Colonic mucosa (tissue), 4 donors: ENCODE results near the gene PRKCE. TPM values are rescaled to one million over a fixed set of nuclear protein-coding genes. Genes with fewer than 3 reads are reported as not detected.
A peak's percentile ranks its signal among the peaks of the same experiment; 100 is the strongest.

ENCODE experiments used
- DNase-seq: peaks from one replicate; pipeline ENCODE4 v3.0.0-alpha.2; 2020
- H3K27ac ChIP-seq: fragments of 200-600 bp; one replicate; pipeline ENCODE4 v1.8.0; 2021
- H3K27me3 ChIP-seq: fragments of 200-600 bp; one replicate; pipeline ENCODE4 v1.8.0; 2021
- H3K36me3 ChIP-seq: fragments of 200-600 bp; one replicate; pipeline ENCODE4 v1.8.0; 2021
- H3K4me1 ChIP-seq: fragments of 200-600 bp; one replicate; pipeline ENCODE4 v1.8.0; 2021; ENCODE audit warnings: mild to moderate bottlenecking
- H3K4me3 ChIP-seq: fragments of 200-600 bp; one replicate; pipeline ENCODE4 v1.8.0; 2021
- H3K9ac ChIP-seq, 2 donors: one replicate each; pipeline ENCODE4 v1.7.0; 2013; ENCODE audit warnings: control low read depth in 2 of 2, low read depth in 2 of 2, low read length in 2 of 2
- H3K9me3 ChIP-seq: fragments of 200-600 bp; one replicate; pipeline ENCODE4 v1.8.0; 2021
- intact Hi-C: fragments of 100-400 bp; cut with DNase I; formaldehyde crosslinking; loops from one replicate; pipeline ENCODE4 v1.14.1; 2022
- total RNA-seq, 2 donors: library from RNA; stranded (reverse); fragmentation: NEBNext Ultra II Directional in 1 of 2; extraction: Animal tissue kit (Norgen Biotek cat#: 25700) in 1 of 2; gene quantifications; one replicate each; pipeline ENCODE4 v1.2.1, GENCODE V29; 2021
- TF ChIP-seq, protein P1 (sequence below): fragments of 200-600 bp; IDR thresholded peaks from one replicate; pipeline ENCODE4 v1.8.0; 2022; ENCODE audit warnings: antibody characterized with exemption, mild to moderate bottlenecking
- donor health status: healthy.
- donor health status: DM: no; HTN: no; CAD: no.
- donor health status: DM: no; HTN: no; CAD: no.

PRKCE gene
- total RNA-seq, 2 donors from 2014 or later, result 17.5 to 25.8 TPM

DNA sequence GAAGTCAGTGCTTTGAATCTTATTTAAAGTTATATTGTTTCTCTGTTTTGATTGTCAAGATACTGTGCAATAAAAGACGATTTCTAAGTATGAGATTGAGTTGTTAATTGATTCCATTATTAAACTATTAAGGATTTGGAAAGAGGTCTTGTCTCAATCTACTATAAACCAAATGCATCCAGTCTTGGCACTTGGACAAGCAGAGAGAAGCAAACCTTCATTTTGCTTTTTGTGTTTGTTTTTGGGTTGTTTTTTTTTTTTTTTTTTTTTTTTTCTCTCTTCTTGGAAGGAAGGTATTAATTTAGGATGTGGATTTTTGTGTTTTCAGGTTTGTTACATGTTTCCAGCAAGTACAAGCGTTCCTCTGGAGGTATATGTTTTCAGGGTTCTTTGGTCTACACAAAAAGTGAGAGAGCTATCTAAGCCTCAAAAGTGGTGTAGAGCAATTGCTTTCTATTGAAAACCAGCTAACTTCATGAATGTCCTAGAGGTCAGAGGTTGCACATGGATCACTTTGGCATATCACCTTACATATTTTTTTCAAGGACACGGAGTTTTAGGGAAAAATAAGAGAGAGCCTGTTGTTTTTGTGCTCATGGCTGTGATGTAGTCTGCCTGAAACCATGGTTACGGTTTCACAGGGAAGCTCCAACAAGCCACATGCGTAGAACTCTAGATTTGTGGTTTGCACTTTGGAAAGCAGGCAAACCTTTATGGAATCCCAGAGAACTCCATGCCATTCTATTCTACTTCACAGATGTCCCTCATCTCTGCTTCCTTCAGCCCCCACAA lies 1.8 kb downstream of the PRKCE start:
- peaks cover 5% of the 10 kb centered on the region for H3K4me1 ChIP-seq

DNA sequence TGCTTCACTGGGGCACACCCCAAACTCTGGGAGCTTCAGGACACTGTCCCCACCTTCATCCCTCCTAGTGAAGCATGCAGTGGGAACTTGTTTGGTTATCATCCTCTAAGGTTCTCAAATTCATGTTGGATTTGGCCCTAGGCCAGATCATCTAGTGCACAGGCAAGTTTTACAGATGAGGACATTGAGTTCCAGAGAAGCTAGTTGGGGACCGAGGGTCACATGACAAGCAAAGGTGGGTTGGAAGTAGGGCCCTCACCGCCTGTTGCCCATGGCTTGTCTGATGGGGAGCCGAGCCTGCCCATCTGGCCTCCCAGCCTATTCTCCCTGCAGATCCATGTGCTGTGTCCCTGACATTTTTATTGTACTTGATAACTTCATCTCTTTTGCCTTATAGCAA lies 2.8 kb downstream of the PRKCE start:
- DNase-seq, result no peak
- H3K4me1 ChIP-seq, result peaks cover 3% of the 10 kb centered on the region
- TF ChIP-seq, protein P1, sequence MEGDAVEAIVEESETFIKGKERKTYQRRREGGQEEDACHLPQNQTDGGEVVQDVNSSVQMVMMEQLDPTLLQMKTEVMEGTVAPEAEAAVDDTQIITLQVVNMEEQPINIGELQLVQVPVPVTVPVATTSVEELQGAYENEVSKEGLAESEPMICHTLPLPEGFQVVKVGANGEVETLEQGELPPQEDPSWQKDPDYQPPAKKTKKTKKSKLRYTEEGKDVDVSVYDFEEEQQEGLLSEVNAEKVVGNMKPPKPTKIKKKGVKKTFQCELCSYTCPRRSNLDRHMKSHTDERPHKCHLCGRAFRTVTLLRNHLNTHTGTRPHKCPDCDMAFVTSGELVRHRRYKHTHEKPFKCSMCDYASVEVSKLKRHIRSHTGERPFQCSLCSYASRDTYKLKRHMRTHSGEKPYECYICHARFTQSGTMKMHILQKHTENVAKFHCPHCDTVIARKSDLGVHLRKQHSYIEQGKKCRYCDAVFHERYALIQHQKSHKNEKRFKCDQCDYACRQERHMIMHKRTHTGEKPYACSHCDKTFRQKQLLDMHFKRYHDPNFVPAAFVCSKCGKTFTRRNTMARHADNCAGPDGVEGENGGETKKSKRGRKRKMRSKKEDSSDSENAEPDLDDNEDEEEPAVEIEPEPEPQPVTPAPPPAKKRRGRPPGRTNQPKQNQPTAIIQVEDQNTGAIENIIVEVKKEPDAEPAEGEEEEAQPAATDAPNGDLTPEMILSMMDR, result no peak
- no peak overlapping the region for H3K9ac ChIP-seq
- H3K27me3 ChIP-seq, result no peaks in the 10 kb centered on the region
- H3K36me3 ChIP-seq, result no peaks in the 10 kb centered on the region
- intact Hi-C loops, result loop anchor here (10.0 kb wide), 1 partner anchor 51 kb away; no protein-coding TSS in a partner anchor
- H3K4me3 ChIP-seq, result no peak overlapping the region
- H3K9me3 ChIP-seq, result no peaks in the 10 kb centered on the region
- H3K27ac ChIP-seq, result no peak overlapping the region

More for the DNA sequence above, 1.8 kb downstream of the PRKCE start:
- H3K9me3 ChIP-seq, result no peaks in the 10 kb centered on the region
- no peak overlapping the region for H3K27ac ChIP-seq
- DNase-seq, result no peak
- H3K9ac ChIP-seq, result peak overlapping the region in 1 of 2 donors; percentile 76
- no peaks in the 10 kb centered on the region for H3K36me3 ChIP-seq
- TF ChIP-seq, protein P1, result no peak
- no peak overlapping the region for H3K4me3 ChIP-seq
- intact Hi-C loops, result loop anchor here (10.0 kb wide), 1 partner anchor 51 kb away; no protein-coding TSS in a partner anchor
- no peaks in the 10 kb centered on the region for H3K27me3 ChIP-seq

DNA sequence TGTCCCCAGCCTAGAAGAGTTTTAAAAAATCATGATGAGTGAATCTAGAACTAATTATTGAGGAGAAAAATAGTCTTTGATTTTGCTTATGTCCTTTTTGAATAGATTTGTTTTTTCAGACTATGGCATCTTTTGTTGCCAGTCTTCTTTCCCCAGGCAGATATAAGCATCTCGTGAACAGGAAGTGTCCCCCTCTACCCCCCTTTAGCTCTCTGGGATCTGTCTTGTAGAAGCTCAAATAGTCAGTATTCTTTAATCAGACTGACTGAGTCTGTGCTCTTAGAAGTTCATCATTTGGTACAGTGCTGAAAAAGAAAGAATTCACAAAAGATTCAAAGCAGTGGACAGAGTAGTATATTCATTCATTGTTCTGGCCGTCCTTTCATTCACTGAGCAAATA lies 10.4 kb downstream of the PRKCE start:
- intact Hi-C loops, result no loop called here
- H3K36me3 ChIP-seq, result no peaks in the 10 kb centered on the region

DNA sequence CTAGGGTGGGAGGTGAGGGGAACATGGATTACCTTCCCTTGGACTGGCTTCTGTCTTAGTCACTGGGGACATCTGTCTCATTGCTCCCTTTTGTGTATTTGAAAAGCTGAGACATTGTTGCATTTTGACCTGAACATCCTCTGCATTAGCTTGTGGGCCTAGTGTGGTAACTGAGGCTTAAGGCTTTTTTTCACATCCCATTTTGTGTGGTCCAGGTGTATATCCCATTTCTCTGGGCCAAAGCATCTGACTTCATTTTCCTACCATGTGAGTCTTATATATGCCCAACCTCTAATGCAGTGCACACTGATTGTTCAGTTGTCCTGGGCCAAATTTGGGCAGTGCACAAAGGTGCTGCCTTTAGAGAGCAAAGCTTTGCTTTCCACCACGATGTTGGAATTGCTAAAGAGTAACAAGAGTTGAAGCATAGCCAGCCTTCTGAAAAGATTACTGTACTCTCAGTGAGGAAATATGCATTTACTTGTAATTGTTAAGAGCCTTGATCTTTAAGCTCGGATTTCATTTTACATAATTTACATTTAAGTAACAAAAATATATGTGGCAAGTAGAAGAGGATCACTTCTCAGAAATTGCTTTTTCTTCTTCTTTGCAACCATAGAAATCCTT lies 13.3 kb downstream of the PRKCE start:
- H3K9me3 ChIP-seq, result no peaks in the 10 kb centered on the region
- H3K4me3 ChIP-seq, result no peak overlapping the region
- no peak overlapping the region for H3K9ac ChIP-seq
- TF ChIP-seq, protein P1, result no peak
- H3K27ac ChIP-seq, result no peak overlapping the region
- H3K4me1 ChIP-seq, result no peaks in the 10 kb centered on the region
- no peak for DNase-seq
- no peaks in the 10 kb centered on the region for H3K27me3 ChIP-seq
- H3K36me3 ChIP-seq, result no peaks in the 10 kb centered on the region
- intact Hi-C loops, result no loop called here

More for the DNA sequence above, 10.4 kb downstream of the PRKCE start:
- no peak for DNase-seq
- no peak overlapping the region for H3K9ac ChIP-seq
- no peak overlapping the region for H3K4me3 ChIP-seq
- TF ChIP-seq, protein P1, result no peak
- no peaks in the 10 kb centered on the region for H3K27me3 ChIP-seq
- no peaks in the 10 kb centered on the region for H3K4me1 ChIP-seq
- no peak overlapping the region for H3K27ac ChIP-seq
- H3K9me3 ChIP-seq, result no peaks in the 10 kb centered on the region

DNA sequence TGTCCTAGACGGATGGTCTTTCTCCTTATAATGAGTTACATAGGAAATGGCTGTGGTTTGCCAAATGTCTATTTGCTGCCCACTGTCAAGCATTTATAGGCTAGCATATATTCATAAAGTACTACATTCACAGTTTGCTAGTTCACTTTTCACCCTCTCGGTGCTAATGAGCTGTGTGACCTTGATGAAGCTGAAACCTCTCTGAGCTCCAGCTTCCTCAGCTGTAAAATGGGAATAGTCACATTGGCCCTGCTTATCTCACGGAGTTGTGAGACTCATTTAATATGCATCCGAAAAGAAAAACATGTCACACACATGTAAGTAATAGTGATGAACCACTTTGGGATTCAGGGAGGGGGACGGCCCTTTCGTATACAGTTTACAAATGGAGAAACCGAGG lies 17.0 kb downstream of the PRKCE start:
- Histone ChIP-seq H3K9me3 (no peaks in the 10 kb centered on the region), H3K9ac (no peak overlapping the region), H3K36me3 (no peaks in the 10 kb centered on the region), H3K4me3 (no peak overlapping the region), H3K4me1 (no peaks in the 10 kb centered on the region), H3K27ac (no peak overlapping the region), H3K27me3 (no peaks in the 10 kb centered on the region)
- TF ChIP-seq, protein P1, result no peak
- intact Hi-C loops, result no loop called here
- no peak for DNase-seq
